HCT116 (cell line): ENCODE measurements around the gene EGFL7. TPM values are rescaled to one million over a fixed set of nuclear protein-coding genes. Genes with fewer than 3 reads are reported as not detected.

Experiments used
- ATAC-seq: fragments of 200-7000 bp; cut with Tn5 transposase; 2 replicates; pipeline ENCODE4 v1.9.1; 2020; ENCODE audit warnings: mild to moderate bottlenecking, moderate library complexity
- BruUV-seq: library from RNA; stranded (reverse); fragments of 400-500 nt; replicated peaks from 2 replicates; lab custom pipeline; 2021; lab: Mats Ljungman, UMichigan
- CTCF ChIA-PET: fragments of 300-600 bp; sonication (Branson Sonifier 250); formaldehyde crosslinking; loops from one replicate; lab custom pipeline; 2021; ENCODE audit warnings: antibody characterized with exemption; lab: Charles Lee
- POLR2A ChIA-PET: fragments of 300-600, 350-600 bp; sonication (Branson Sonifier 250); formaldehyde crosslinking; loops from one replicate; lab custom pipeline; 2021; ENCODE audit warnings: antibody characterized with exemption; lab: Charles Lee
- RAD21 ChIA-PET, 2 experiments: fragments of 300-600 bp; sonication (Branson Sonifier 250); formaldehyde crosslinking; loops; one replicate each; lab custom pipeline; 2023; ENCODE audit warnings: low total read pairs in 2 of 2; ENCODE audit not compliant: uncharacterized antibody in 2 of 2, unreplicated experiment in 2 of 2, low non-redundant PET in 1 of 2; lab: Charles Lee
- DNase-seq: peaks from one replicate; pipeline ENCODE4 v3.0.0-alpha.2; 2010; ENCODE audit warnings: low read depth, low spot score
- H2AFZ ChIP-seq: fragments of 200-600 bp; shearing (Covaris generic), sonication (generic); 2 replicates; pipeline ENCODE4 v1.6.1; 2017; ENCODE audit warnings: low read depth, mixed run types, mixed read lengths, antibody characterized with exemption, low read length; ENCODE audit not compliant: poor library complexity, severe bottlenecking
- H3K27ac ChIP-seq: 2 replicates; pipeline ENCODE4 v1.5.1; 2012; ENCODE audit warnings: low read depth, low read length
- H3K27me3 ChIP-seq: fragments of 200-600 bp; sonication (generic); 2 replicates; pipeline ENCODE4 v1.6.1; 2016; ENCODE audit warnings: mixed run types, low read length, mixed read lengths; ENCODE audit not compliant: insufficient read depth
- H3K36me3 ChIP-seq, 2 experiments: fragments of 200-500 bp in 1 of 2; fragments of 200-600 bp in 1 of 2; sonication (Bioruptor generic) in 1 of 2; sonication (generic) in 1 of 2; 2 replicates each; pipeline versions ENCODE4 v1.5.1 to v1.6.1; 2014 to 2016; ENCODE audit warnings: low read length in 2 of 2, inconsistent platforms in 1 of 2, mixed read lengths in 1 of 2, mixed run types in 1 of 2; ENCODE audit not compliant: insufficient read depth in 2 of 2, control insufficient read depth in 1 of 2
- H3K4me1 ChIP-seq, 2 experiments: fragments of 200-600 bp in 1 of 2; sonication (generic) in 1 of 2; 2 replicates each; pipeline versions ENCODE4 v1.5.1 to v1.6.1; 2012 to 2017; ENCODE audit warnings: low read length in 2 of 2, inconsistent platforms in 1 of 2, mild to moderate bottlenecking in 1 of 2, mixed read lengths in 1 of 2, mixed run types in 1 of 2, moderate library complexity in 1 of 2; ENCODE audit not compliant: insufficient read depth in 2 of 2, control insufficient read depth in 1 of 2
- H3K4me2 ChIP-seq: fragments of 200-600 bp; sonication (generic); 2 replicates; pipeline ENCODE4 v1.6.1; 2017; ENCODE audit warnings: mixed run types, low read length, mixed read lengths
- H3K4me3 ChIP-seq, 2 experiments: fragments of 200-600 bp in 1 of 2; sonication (generic) in 1 of 2; replicated peaks in 1 of 2; 2 replicates each; pipeline ENCODE4 v1.5.1; 2011 to 2016; ENCODE audit warnings: low read length in 2 of 2, control low read depth in 1 of 2, low read depth in 1 of 2, mild to moderate bottlenecking in 1 of 2, mixed read lengths in 1 of 2, mixed run types in 1 of 2
- H3K79me2 ChIP-seq: fragments of 200-600 bp; sonication (generic); 2 replicates; pipeline ENCODE4 v1.6.1; 2017; ENCODE audit warnings: mild to moderate bottlenecking, mixed run types, low read length, moderate library complexity, mixed read lengths; ENCODE audit not compliant: insufficient read depth
- H3K9ac ChIP-seq: fragments of 200-600 bp; sonication (generic); 2 replicates; pipeline ENCODE4 v1.6.1; 2016; ENCODE audit warnings: low read length, mixed read lengths
- H3K9me2 ChIP-seq: fragments of 200-600 bp; sonication (generic), shearing (Covaris generic); 2 replicates; pipeline ENCODE4 v1.6.1; 2017; ENCODE audit warnings: mixed run types, mild to moderate bottlenecking, moderate library complexity; ENCODE audit not compliant: insufficient read depth
- H3K9me3 ChIP-seq, 2 experiments: fragments of 200-500 bp in 1 of 2; fragments of 200-600 bp in 1 of 2; sonication (Bioruptor generic) in 1 of 2; sonication (generic) in 1 of 2; 2 replicates each; pipeline ENCODE4 v1.6.1; 2014 to 2017; ENCODE audit warnings: low read length in 2 of 2, mixed read lengths in 2 of 2, inconsistent platforms in 1 of 2, low read depth in 1 of 2, mild to moderate bottlenecking in 1 of 2, mixed run types in 1 of 2, moderate library complexity in 1 of 2; ENCODE audit not compliant: control insufficient read depth in 1 of 2, insufficient read depth in 1 of 2
- H4K20me1 ChIP-seq: fragments of 200-600 bp; sonication (generic), shearing (Covaris generic); 2 replicates; pipeline ENCODE4 v1.6.1; 2017; ENCODE audit warnings: mixed run types, mild to moderate bottlenecking, moderate library complexity; ENCODE audit not compliant: insufficient read depth
- CTCF ChIP-seq, 3 experiments: fragments of 200-600 bp in 1 of 3; sonication (generic) in 1 of 3; IDR thresholded peaks in 2 of 3; conservative IDR thresholded peaks in 1 of 3; 2 replicates each; pipeline ENCODE4 v1.5.1; 2012 to 2017; ENCODE audit warnings: low read depth in 2 of 3, low read length in 2 of 3, antibody characterized with exemption in 1 of 3, borderline replicate concordance in 1 of 3, control low read depth in 1 of 3, mild to moderate bottlenecking in 1 of 3, mixed read lengths in 1 of 3, mixed run types in 1 of 3, moderate library complexity in 1 of 3; ENCODE audit not compliant: insufficient read depth in 1 of 3
- ELF1 ChIP-seq: IDR thresholded peaks from 2 replicates; pipeline ENCODE4 v1.6.1; 2012; ENCODE audit warnings: low read depth, borderline replicate concordance
- EZH2 ChIP-seq: fragments of 200-600 bp; sonication (generic); IDR thresholded peaks from 2 replicates; pipeline ENCODE4 v1.6.1; 2017; ENCODE audit warnings: antibody characterized with exemption, mixed run types
- MAX ChIP-seq: IDR thresholded peaks from 2 replicates; pipeline ENCODE4 v1.6.1; 2012
- SRF ChIP-seq: IDR thresholded peaks from 2 replicates; pipeline ENCODE4 v1.6.1; 2012; ENCODE audit warnings: low read depth
- TCF7L2 ChIP-seq: IDR thresholded peaks from 2 replicates; pipeline ENCODE4 v1.7.0; 2011; ENCODE audit warnings: borderline replicate concordance, inconsistent platforms; ENCODE audit not compliant: insufficient read depth, insufficient read length; ENCODE audit errors: extremely low read depth
- ZFX ChIP-seq: fragments of 450-650 bp; IDR thresholded peaks from 2 replicates; pipeline ENCODE4 v1.6.1; 2017
- intact Hi-C: fragments of 100-400 bp; cut with micrococcal nuclease; formaldehyde crosslinking; loops from 2 replicates; pipeline ENCODE4 v1.10.0; 2022
- total RNA-seq: library from RNA; stranded (reverse); gene quantifications from one replicate; pipeline ENCODE4 v1.2.1, GENCODE V29; 2021; ENCODE audit not compliant: unreplicated experiment

The EGFL7 gene
- total RNA-seq, 1 experiment from 2014 or later = 82.0 TPM

- DNase-seq (no peak), ATAC-seq (no peak)
- no peaks in the 10 kb centered on the region for H3K36me3 ChIP-seq
- peaks cover 5 to 31% of the 10 kb centered on the region in 2 experiments for H3K4me1 ChIP-seq
- BruUV-seq = no TSS peak
- CTCF ChIA-PET = no interaction called here
- no peaks in the 10 kb centered on the region for H3K9me2 ChIP-seq
- H3K4me3 ChIP-seq = no peak overlapping the region
- H3K4me2 ChIP-seq = peak overlapping the region; percentile 25; the same call in 1 of the 2 replicates
- H3K27ac ChIP-seq = no peak overlapping the region
- no peak overlapping the region for H2AFZ ChIP-seq
- no peaks in the 10 kb centered on the region for H3K79me2 ChIP-seq
- H3K9me3 ChIP-seq = no peaks in the 10 kb centered on the region
- POLR2A ChIA-PET = no interaction called here
- no peak overlapping the region for H3K9ac ChIP-seq
- TF ChIP-seq MAX (no peak), ZFX (no peak), ELF1 (no peak), EZH2 (no peak), TCF7L2 (no peak), SRF (no peak), CTCF (IDR thresholded peaks at IDR 0.05 in 2 of 3, conservative IDR thresholded peaks at IDR 0.05 in 1 of 3; ENCODE audit: borderline replicate concordance in 1 of 3, insufficient read depth in 1 of 3, low read depth in 2 of 3, low read length in 2 of 3) (no peak)
- TF ChIP-seq, all 23 proteins: peak for 0
- H3K27me3 ChIP-seq = no peaks in the 10 kb centered on the region
- intact Hi-C loops = no loop called here
- H4K20me1 ChIP-seq = no peaks in the 10 kb centered on the region
- RAD21 ChIA-PET = no interaction called here
These were observed 44.3 kb downstream of the EGFL7 start for GRCh38 chr9:136707011-136707410.
